Measurements from ENCODE around the gene DNAJC8. TPM values are rescaled to one million over a fixed set of nuclear protein-coding genes. Genes with fewer than 3 reads are reported as not detected.
A peak's percentile ranks its signal among the peaks of the same experiment; 100 is the strongest.

DNAJC8 gene
- total RNA-seq, 2 experiments from 2014 or later = 107 to 135 TPM

DNA sequence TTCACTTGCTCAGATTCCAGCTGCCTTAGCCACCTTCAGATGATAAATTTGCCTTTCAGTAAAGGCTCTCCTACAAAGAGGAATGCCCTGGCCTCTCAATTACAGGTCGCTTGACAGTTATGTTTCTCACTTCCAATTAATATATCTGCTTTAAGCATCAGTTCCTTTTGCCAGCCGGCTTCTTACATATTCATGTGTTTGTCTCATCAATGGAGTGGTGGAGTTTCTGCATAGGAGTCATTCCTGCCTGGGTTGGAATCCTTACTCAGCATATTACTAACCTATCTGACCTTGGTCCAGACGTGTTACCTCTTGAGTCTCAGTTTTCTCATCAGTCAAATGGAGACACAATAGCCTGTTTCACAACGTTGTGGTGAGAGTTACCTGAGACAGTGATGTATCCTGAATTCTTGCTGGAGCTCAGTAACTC, 17.1 kb upstream of the DNAJC8 start:
- intact Hi-C loops (cut with DNase I, micrococcal nuclease) = loop anchor here (1.0 to 5.0 kb wide), 7 partner anchors 302 to 1018 kb away; partner anchors contain the start of genes RNU11 (in 2 of the 2), SRSF4 (in 1 of the 2), TRNAU1AP (in 1 of the 2) and WDTC1 (in 1 of the 2)
- H3K9me3 Mint-ChIP-seq (ENCODE audit: low read depth) = no peaks in the 10 kb centered on the region
- H3K27ac Mint-ChIP-seq = peak overlapping the region; percentile 83
- no peaks in the 10 kb centered on the region for H3K27me3 Mint-ChIP-seq
- peaks cover 41% of the 10 kb centered on the region for H3K4me1 Mint-ChIP-seq
- no peaks in the 10 kb centered on the region for H3K36me3 Mint-ChIP-seq (ENCODE audit: low read depth)
- DNase-seq (no peak), ATAC-seq (no peak)
- H3K4me3 Mint-ChIP-seq = no peak overlapping the region
- ChIA-PET CTCF (interaction anchor here (1.2 to 3.1 kb wide), 9 partner anchors 9 to 161 kb away, joined by 3 to 77 read pairs (median 7); partner anchors contain the start of genes EYA3 and SESN2), POLR2A (interaction anchor here (0.6 to 3.1 kb wide), 6 partner anchors 8 to 159 kb away, joined by 5 to 23 read pairs (median 9); partner anchors contain the start of genes ATP5IF1, MED18 and SESN2)

DNA sequence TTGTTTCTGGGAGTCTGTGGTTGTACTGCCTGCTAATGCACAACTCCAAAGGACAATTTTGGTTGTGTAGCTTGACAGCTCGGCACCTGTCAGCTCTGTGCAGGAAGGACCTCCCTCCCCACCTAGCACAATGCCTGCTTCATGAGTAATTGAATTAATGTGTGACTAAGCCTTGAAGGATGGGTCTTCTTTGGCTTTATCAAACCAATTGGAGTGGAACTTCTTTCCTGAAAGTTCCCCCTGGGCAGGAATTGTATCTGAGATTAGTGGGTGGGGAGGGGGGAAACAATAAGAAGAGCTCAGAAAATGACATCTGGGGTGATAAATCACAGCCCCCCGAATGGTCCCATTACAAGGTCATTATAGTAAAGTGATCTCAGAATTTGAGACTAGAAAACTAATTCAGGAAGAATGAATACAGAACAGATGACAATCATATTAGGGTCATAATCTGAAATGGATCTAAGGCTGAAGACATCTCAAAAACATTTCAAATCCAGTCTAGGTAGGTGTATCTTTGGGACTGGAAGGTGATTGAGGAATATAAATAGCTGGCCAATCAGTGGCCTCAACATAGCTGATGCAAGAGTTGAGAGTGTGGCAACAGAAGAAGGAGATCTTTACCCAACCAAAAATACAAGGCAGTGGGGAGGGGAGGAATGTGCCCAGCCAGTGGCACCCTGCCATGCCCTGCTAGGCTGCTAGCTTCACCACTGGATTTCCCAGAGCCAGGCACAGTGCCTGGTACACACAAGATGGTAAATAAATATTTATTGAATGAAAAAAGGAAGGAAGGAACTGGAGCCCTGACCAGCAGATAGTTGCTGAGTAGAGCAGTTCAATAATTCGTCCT, 16.4 kb upstream of the DNAJC8 start:
- Mint-ChIP-seq H3K27me3 (no peaks in the 10 kb centered on the region), H3K4me3 (peak overlapping the region; percentile 82), H3K9me3 (ENCODE audit: low read depth) (no peaks in the 10 kb centered on the region), H3K36me3 (ENCODE audit: low read depth) (no peaks in the 10 kb centered on the region), H3K27ac (peak overlapping the region; percentile 83), H3K4me1 (peaks cover 47% of the 10 kb centered on the region)
- peak; percentile 67 for DNase-seq
- peak; percentile 36 for ATAC-seq
- ChIA-PET POLR2A (interaction anchor here (0.6 to 3.1 kb wide), 9 partner anchors 9 to 257 kb away, joined by 3 to 23 read pairs (median 6); partner anchors contain the start of genes ATP5IF1, MED18, RCC1 and SESN2), CTCF (interaction anchor here (0.6 to 3.1 kb wide), 40 partner anchors 10 to 357 kb away, joined by 3 to 77 read pairs (median 4); partner anchors contain the start of genes ATP5IF1, EYA3, MED18 and SESN2)
- intact Hi-C loops (cut with DNase I, micrococcal nuclease) = loop anchor here (1.0 to 5.0 kb wide), 7 partner anchors 303 to 1017 kb away; partner anchors contain the start of genes RNU11 (in 2 of the 2), SRSF4 (in 1 of the 2), TRNAU1AP (in 1 of the 2) and WDTC1 (in 1 of the 2)

DNA sequence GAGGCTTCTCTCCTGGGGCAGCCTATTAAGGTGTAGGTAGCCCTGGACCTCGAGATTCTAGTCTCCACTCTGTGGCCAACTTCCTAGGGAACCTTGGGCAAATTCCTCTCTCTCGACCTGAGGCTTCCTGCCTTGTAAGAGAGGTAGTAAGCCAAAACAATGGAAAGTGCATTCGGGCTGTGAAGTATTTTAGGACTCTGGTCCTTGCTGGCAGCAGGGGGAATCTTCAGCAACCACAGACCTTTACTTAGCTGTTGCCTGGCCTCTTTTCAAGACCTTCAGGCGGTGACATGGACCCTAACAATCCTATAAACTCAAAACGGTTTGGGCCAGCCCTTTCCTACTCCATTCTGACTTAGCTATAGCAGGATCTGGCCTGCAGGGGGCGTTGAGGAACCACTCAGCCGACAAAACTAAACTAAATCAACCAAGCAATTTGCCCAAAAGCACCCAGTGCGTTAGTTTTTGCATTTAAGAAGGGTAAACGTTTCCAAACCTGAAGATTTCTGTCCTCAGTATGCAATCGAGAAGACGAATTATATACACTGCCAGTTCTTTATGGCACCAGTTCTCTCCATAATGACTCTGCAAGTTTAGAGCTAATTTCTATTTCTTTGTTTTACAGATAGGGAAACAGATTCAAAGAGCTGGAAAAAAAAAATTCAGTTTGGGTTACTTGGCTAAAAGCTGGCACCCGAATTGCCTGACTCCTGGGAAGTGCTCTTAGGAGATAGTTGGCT, 15.6 kb upstream of the DNAJC8 start:
- ChIA-PET CTCF (interaction anchor here (0.6 to 3.1 kb wide), 43 partner anchors 10 to 629 kb away, joined by 3 to 77 read pairs (median 4); partner anchors contain the start of genes ATP5IF1, EYA3, MED18 and SESN2), POLR2A (interaction anchor here (0.6 to 3.1 kb wide), 12 partner anchors 10 to 1358 kb away, joined by 3 to 23 read pairs (median 6); partner anchors contain the start of genes ATP5IF1, MED18, PHACTR4 and RCC1)
- intact Hi-C loops (cut with DNase I, micrococcal nuclease) = loop anchor here (1.0 to 5.0 kb wide), 13 partner anchors 11 to 1016 kb away; partner anchors contain the start of genes MED18 (in 2 of the 2), RNU11 (in 2 of the 2), SESN2 (in 1 of the 2) and SRSF4 (in 1 of the 2)
- Mint-ChIP-seq H3K36me3 (ENCODE audit: low read depth) (no peaks in the 10 kb centered on the region), H3K27ac (peak overlapping the region; percentile 83), H3K9me3 (ENCODE audit: low read depth) (no peaks in the 10 kb centered on the region), H3K4me1 (peaks cover 54% of the 10 kb centered on the region), H3K4me3 (peak overlapping the region; percentile 82), H3K27me3 (no peaks in the 10 kb centered on the region)
- DNase-seq = peak; percentile 92
- ATAC-seq = peak; percentile 31

DNA sequence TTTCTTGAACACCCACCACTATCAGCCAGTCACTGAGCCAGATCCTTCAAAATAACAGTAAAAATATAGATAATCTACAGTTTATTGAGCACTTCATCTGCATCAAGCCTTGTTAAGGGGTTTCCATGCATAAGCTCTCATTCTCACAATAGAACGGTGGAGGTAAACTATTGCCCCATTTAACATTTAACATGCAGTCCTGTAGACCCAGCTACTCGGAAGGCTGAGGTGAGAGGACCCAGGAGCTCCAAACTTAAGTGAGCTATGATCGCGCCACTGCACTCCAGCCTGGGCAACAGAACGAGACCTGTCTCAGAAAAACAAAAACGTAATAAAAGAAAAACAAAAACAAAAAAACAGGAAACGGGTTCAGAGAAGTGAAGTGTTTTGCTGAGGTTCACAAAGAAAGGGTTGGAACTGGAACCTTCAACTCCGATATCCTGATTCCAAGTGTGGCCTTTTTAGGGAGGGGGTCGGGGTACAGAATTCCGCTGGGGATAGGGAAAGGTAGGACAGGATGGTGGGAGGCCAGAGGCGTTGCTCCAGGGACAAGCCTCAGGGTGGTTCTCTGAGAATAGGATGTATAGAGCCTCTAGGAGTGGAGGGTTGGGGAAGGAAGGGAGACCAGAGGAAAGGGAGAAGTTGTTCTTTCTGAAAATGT, 14.9 kb upstream of the DNAJC8 start:
- Mint-ChIP-seq H3K4me1 (peaks cover 60% of the 10 kb centered on the region), H3K9me3 (ENCODE audit: low read depth) (no peaks in the 10 kb centered on the region), H3K36me3 (ENCODE audit: low read depth) (no peaks in the 10 kb centered on the region), H3K4me3 (peak overlapping the region; percentile 82), H3K27me3 (no peaks in the 10 kb centered on the region), H3K27ac (peak overlapping the region; percentile 83)
- ChIA-PET POLR2A (interaction anchor here (0.6 to 3.1 kb wide), 8 partner anchors 10 to 1357 kb away, joined by 3 to 23 read pairs (median 9); partner anchors contain the start of genes ATP5IF1, MED18, PHACTR4 and SESN2), CTCF (interaction anchor here (0.6 to 3.1 kb wide), 22 partner anchors 9 to 629 kb away, joined by 3 to 77 read pairs (median 5); partner anchors contain the start of genes ATP5IF1, MED18 and SESN2)
- ATAC-seq (no peak), DNase-seq (no peak)
- intact Hi-C loops (cut with DNase I, micrococcal nuclease) = loop anchor here (1.0 to 5.0 kb wide), 19 partner anchors 12 to 1015 kb away; partner anchors contain the start of genes MED18 (in 2 of the 2), SESN2 (in 2 of the 2), EYA3 (in 1 of the 2) and FAM76A (in 1 of the 2)

DNA sequence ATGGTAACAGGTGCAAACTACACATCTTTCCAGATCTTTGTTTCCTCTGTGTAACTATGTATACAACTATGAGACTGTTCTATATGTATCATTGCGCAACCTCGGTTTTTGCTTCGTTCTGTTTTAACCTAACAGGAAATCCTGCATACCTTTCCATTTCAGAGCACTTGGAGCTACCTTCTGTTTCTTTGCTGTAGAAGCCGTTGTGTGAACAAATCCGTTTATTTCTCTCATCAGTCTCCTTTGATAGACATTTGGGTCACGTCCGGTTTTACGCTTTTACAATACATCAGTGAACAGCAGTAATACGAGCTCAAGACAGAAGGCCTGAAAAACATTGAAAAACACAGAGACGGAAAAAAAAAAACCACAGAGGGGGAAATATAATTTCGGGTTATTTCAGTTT, 13.6 kb upstream of the DNAJC8 start:
- peak overlapping the region; percentile 98 for H3K27ac Mint-ChIP-seq
- no peaks in the 10 kb centered on the region for H3K36me3 Mint-ChIP-seq (ENCODE audit: low read depth)
- ATAC-seq (peak; percentile 9), DNase-seq (peak; percentile 55)
- H3K9me3 Mint-ChIP-seq (ENCODE audit: low read depth) = no peaks in the 10 kb centered on the region
- peak overlapping the region; percentile 82 for H3K4me3 Mint-ChIP-seq
- H3K4me1 Mint-ChIP-seq = peaks cover 61% of the 10 kb centered on the region
- no peaks in the 10 kb centered on the region for H3K27me3 Mint-ChIP-seq
- CTCF ChIA-PET = interaction anchor here (0.6 to 3.1 kb wide), 3 partner anchors 11 to 402 kb away, joined by 3 to 24 read pairs (median 9); partner anchors contain the start of gene ATP5IF1
- POLR2A ChIA-PET = interaction anchor here (0.6 to 1.2 kb wide), 8 partner anchors 11 to 403 kb away, joined by 3 to 9 read pairs (median 3); partner anchors contain the start of genes ATP5IF1 and MED18
- intact Hi-C loops (cut with DNase I, micrococcal nuclease) = loop anchor here (1.0 to 5.0 kb wide), 10 partner anchors 10 to 1014 kb away; partner anchors contain the start of genes ATP5IF1 (in 2 of the 2), RNU11 (in 1 of the 2), SRSF4 (in 1 of the 2) and STX12 (in 1 of the 2)

DNA sequence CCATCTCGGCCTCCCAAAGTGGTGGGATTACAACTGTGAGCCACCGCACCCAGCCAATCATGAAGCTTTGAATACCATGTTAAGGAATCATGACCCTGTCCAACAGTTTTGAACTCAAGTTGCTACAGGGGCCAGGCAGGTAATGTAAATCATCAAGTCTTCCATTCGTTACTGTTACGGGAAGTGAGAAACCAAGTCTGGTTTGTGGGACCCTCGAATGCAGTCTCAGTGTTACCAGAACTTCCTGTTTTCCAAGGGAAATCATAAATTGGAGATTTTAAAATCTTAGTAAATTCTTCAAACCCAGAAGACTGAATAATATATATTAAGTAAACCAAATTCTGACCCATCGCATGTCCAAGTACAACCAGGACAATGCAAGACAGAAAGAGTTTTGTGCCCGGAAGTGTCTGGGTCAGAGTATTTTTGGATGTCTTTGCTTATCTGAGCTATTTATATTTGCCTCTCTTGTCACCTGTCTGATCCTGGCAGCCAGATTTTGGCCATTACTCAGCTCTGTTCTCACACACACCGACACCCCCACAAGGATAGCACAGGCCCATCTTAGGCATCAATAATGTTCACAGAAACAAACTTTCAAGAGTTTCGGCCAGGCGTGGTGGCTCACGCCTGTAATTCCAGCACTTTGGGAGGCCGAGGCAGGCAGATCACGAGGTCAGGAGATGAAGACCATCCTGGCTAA, 11.9 kb upstream of the DNAJC8 start:
- POLR2A ChIA-PET = interaction anchor here (0.5 to 2.0 kb wide), 5 partner anchors 7 to 333 kb away, joined by 3 to 9 read pairs (median 4); partner anchors contain the start of gene ATP5IF1
- peak overlapping the region; percentile 43 for H3K27ac Mint-ChIP-seq
- peaks cover 56% of the 10 kb centered on the region for H3K4me1 Mint-ChIP-seq
- CTCF ChIA-PET = interaction anchor here (0.6 to 3.1 kb wide), 5 partner anchors 9 to 880 kb away, joined by 3 to 24 read pairs (median 4); partner anchors contain the start of gene ATP5IF1
- ATAC-seq = no peak
- no peaks in the 10 kb centered on the region for H3K27me3 Mint-ChIP-seq
- no peaks in the 10 kb centered on the region for H3K9me3 Mint-ChIP-seq (ENCODE audit: low read depth)
- DNase-seq = no peak
- intact Hi-C loops (cut with DNase I, micrococcal nuclease) = loop anchor here (5.0 kb wide), 6 partner anchors 308 to 1012 kb away; partner anchors contain the start of genes RNU11 (in 1 of the 2), SRSF4 (in 1 of the 2), TRNAU1AP (in 1 of the 2) and WDTC1 (in 1 of the 2)
- H3K4me3 Mint-ChIP-seq = no peak overlapping the region
- peaks cover 1% of the 10 kb centered on the region for H3K36me3 Mint-ChIP-seq (ENCODE audit: low read depth)

DNA sequence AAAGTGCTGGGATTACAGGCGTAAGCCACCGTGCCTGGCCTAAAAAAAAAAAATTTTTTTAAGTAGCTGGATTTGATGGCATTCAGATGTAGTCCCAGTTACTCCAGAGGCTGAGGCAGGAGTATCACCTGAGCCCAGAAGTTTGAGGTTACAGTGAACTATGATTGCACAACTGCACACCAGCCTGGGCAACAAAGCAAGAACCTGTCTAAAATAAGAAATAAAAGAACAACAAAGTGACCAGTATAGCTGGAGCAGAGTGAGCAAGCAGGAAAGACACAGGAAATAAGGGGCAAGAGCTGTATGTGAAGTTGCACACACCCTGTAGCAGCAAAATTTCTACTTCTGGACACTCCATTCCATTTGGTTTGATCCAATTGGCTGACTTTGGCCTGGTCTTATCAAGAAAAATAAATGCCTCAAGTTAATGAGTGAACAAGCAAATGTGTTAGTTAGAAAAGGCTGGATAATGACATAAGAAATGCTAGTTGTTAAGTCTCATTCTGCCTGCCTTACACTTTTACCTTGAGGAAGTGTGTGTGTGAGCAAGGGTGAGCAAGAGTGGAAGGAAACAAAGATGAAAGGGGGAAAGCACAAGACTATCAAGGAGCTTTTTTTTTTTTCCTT, 11.0 kb upstream of the DNAJC8 start:
- ChIA-PET CTCF (interaction anchor here (0.6 to 3.1 kb wide), 6 partner anchors 8 to 879 kb away, joined by 3 to 24 read pairs (median 4); partner anchors contain the start of gene ATP5IF1), POLR2A (interaction anchor here (0.5 to 2.0 kb wide), 4 partner anchors 8 to 162 kb away, joined by 3 to 9 read pairs (median 4); partner anchors contain the start of gene ATP5IF1)
- Mint-ChIP-seq H3K9me3 (ENCODE audit: low read depth) (no peaks in the 10 kb centered on the region), H3K27me3 (no peaks in the 10 kb centered on the region), H3K27ac (peak overlapping the region; percentile 72), H3K36me3 (ENCODE audit: low read depth) (peaks cover 4% of the 10 kb centered on the region), H3K4me1 (peaks cover 49% of the 10 kb centered on the region), H3K4me3 (no peak overlapping the region)
- no peak for ATAC-seq
- no peak for DNase-seq
- intact Hi-C loops (cut with DNase I, micrococcal nuclease) = no loop called here

DNA sequence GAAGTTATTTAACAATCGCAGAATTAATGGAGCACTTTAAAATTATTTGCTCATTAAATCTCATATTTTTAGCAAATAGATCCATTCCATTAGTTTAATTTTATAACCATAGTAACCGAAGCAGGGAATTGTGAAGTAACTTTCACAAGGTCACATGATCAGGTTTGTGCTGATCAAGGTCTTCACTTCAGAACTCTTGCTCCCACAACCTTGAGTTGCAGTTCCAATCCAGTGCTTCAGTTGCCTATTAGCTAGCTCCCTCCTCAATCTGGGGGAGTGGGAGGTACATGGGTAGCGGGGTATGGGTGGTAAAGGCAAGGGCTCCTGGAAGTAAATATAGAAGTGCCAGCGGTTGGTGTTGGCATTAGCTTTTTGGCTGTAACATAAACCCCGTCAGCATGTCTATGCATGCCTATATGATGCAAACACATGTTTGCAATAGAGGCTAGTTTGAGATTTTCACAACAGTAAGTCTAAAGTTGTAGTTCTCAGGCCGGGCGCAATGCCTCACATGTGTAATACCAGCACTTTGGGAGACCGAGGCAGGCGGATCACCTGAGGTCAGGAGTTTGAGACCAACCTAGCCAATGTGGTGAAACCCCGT, 8.9 kb upstream of the DNAJC8 start:
- intact Hi-C loops (cut with DNase I, micrococcal nuclease) = no loop called here
- Mint-ChIP-seq H3K27me3 (no peaks in the 10 kb centered on the region), H3K27ac (no peak overlapping the region), H3K36me3 (ENCODE audit: low read depth) (peaks cover 4% of the 10 kb centered on the region), H3K4me3 (no peak overlapping the region), H3K4me1 (peaks cover 33% of the 10 kb centered on the region), H3K9me3 (ENCODE audit: low read depth) (no peaks in the 10 kb centered on the region)
- ChIA-PET POLR2A (no interaction called here), CTCF (no interaction called here)
- DNase-seq (no peak), ATAC-seq (no peak)

DNA sequence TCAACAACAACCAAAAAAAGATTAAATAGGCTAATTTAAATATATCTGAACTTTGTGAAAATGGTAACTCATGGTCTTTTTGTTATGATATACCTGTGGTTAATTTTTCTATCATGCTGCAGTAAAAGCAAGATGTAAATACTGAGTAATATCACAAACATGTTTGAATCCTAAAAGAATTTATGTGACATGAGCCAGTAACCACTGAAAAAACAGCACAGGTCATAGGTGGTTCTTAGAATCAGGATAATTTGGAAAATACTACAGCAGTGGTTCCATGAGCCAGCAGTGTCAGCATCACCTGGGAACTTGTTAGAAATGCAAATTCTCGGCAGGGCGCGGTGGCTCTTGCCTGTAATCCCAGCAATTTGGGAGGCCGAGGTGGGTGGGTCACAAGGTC, 7.2 kb upstream of the DNAJC8 start:
- intact Hi-C loops (cut with DNase I, micrococcal nuclease) = no loop called here
- CTCF ChIA-PET = no interaction called here
- peaks cover 26% of the 10 kb centered on the region for H3K4me1 Mint-ChIP-seq

More for the DNA sequence above, 7.2 kb upstream of the DNAJC8 start:
- Mint-ChIP-seq H3K36me3 (ENCODE audit: low read depth) (peaks cover 4% of the 10 kb centered on the region), H3K27ac (no peak overlapping the region), H3K9me3 (ENCODE audit: low read depth) (no peaks in the 10 kb centered on the region), H3K4me3 (no peak overlapping the region), H3K27me3 (no peaks in the 10 kb centered on the region)
- ATAC-seq (no peak), DNase-seq (no peak)
- POLR2A ChIA-PET = no interaction called here

All from activated CD4-positive, alpha-beta T cell treated with anti-CD3 and anti-CD28 coated beads for 36 hours (primary cell).